Tibial nerve (tissue), 4 donors: ENCODE measurements around the gene FMNL2.

ENCODE experiments used
- CTCF ChIP-seq, 5 experiments: fragments of 200-600 bp in 3 of 5; fragments of 450-650 bp in 2 of 5; sonication (generic) in 3 of 5; IDR thresholded peaks; one replicate each; pipeline ENCODE4 v1.5.1; 2016 to 2019; ENCODE audit warnings: antibody characterized with exemption in 5 of 5, mild to moderate bottlenecking in 3 of 5, moderate library complexity in 2 of 5
- EP300 ChIP-seq, 2 donors: sonication (generic); formaldehyde crosslinking; IDR thresholded peaks; one replicate each; pipeline ENCODE4 v1.6.1; 2017; ENCODE audit warnings: antibody characterized with exemption in 2 of 2, mild to moderate bottlenecking in 1 of 2
- POLR2A ChIP-seq, 2 donors: fragments of 450-650 bp; IDR thresholded peaks; one replicate each; pipeline ENCODE4 v1.6.1; 2017; ENCODE audit warnings: antibody characterized with exemption in 2 of 2, mild to moderate bottlenecking in 2 of 2, moderate library complexity in 2 of 2

- TF ChIP-seq CTCF (IDR thresholded peaks at IDR 0.05), result no peak
- peak in 1 of 2 donors; percentile 50 for TF ChIP-seq EP300 (IDR thresholded peaks at IDR 0.05)
- no peak for TF ChIP-seq POLR2A (IDR thresholded peaks at IDR 0.05)
These were observed 155.9 kb downstream of the FMNL2 start for GRCh38 chr2:152490686-152491455.
